GM12891 (cell line): Measurements from ENCODE around the gene ZSWIM2. TPM values are rescaled to one million over a fixed set of nuclear protein-coding genes. Genes with fewer than 3 reads are reported as not detected.
"Not testable (repeated sequence)": the region's sequence is repeated elsewhere in the genome, so short reads cannot be mapped to it uniquely, and the experiment has no call there.

ENCODE experiments used
- DNase-seq: peaks from one replicate; pipeline ENCODE4 v3.0.0; 2011; ENCODE audit warnings: low spot score; ENCODE audit not compliant: insufficient read length
- FAIRE-seq: peaks from 2 replicates; lab custom pipeline; 2011; peaks lifted over from hg19 to GRCh38; lab: Jason Lieb, UNC
- PAX5 ChIP-seq: IDR thresholded peaks from 2 replicates; pipeline ENCODE4 v1.6.1; 2011; ENCODE audit warnings: low read length, moderate library complexity, mild to moderate bottlenecking; ENCODE audit not compliant: insufficient read depth, severe bottlenecking
- POLR2A ChIP-seq: IDR thresholded peaks from 2 replicates; pipeline ENCODE4 v1.6.1; 2011; ENCODE audit warnings: low read depth, low read length, control low read depth
- POLR2AphosphoS5 ChIP-seq: IDR thresholded peaks from 2 replicates; pipeline ENCODE4 v1.6.1; 2011; ENCODE audit warnings: low read depth, low read length, control low read depth
- POU2F2 ChIP-seq: IDR thresholded peaks from 2 replicates; pipeline ENCODE4 v1.6.1; 2011; ENCODE audit warnings: low read depth, mild to moderate bottlenecking, control low read depth, low read length, moderate library complexity
- SPI1 ChIP-seq: IDR thresholded peaks from 2 replicates; pipeline ENCODE4 v1.6.1; 2011; ENCODE audit warnings: low read depth, low read length, control low read depth
- TAF1 ChIP-seq: IDR thresholded peaks from 2 replicates; pipeline ENCODE4 v1.6.1; 2011; ENCODE audit warnings: low read depth, low read length, control low read depth
- polyA plus RNA-seq: library from polyadenylated mRNA; unstranded; fragments of >200 nt; gene quantifications from one replicate; pipeline ENCODE4 v1.2.1, GENCODE V29; 2012; ENCODE audit warnings: low read depth, missing spikeins, inconsistent platforms; ENCODE audit not compliant: missing spikeins

ZSWIM2 gene
- not detected for polyA plus RNA-seq

GRCh38 chr2:186848873-186849578 is at the start of gene ZSWIM2:
Gene ZSWIM2 (minus strand): TSS chr2:186849170. CDS start chr2:186849130, 40 bp downstream.
- TF ChIP-seq POLR2A (no peak), POU2F2 (no peak), PAX5 (no peak), SPI1 (no peak), POLR2AphosphoS5 (no peak), TAF1 (no peak)
- FAIRE-seq (no peak), DNase-seq (peak; percentile 7)

- not testable (repeated sequence) for DNase-seq, FAIRE-seq
These were observed 47.2 kb upstream of the ZSWIM2 start for GRCh38 chr2:186896220-186896619.

- DNase-seq, result no peak
- no peak for FAIRE-seq
- no peak for TF ChIP-seq POU2F2
- no peak for TF ChIP-seq TAF1
- TF ChIP-seq SPI1, result no peak
- no peak for TF ChIP-seq PAX5
- no peak for TF ChIP-seq POLR2AphosphoS5
These were observed 46.5 kb upstream of the ZSWIM2 start for GRCh38 chr2:186895451-186895850.

- DNase-seq, result no peak
- no peak for FAIRE-seq
- TF ChIP-seq TAF1 (no peak), POU2F2 (no peak), PAX5 (no peak), SPI1 (no peak), POLR2AphosphoS5 (no peak), POLR2A (no peak)
These were observed 45.5 kb upstream of the ZSWIM2 start for GRCh38 chr2:186894478-186894877.

- FAIRE-seq (no peak), DNase-seq (no peak)
- no peak for TF ChIP-seq SPI1
- no peak for TF ChIP-seq POU2F2
- no peak for TF ChIP-seq POLR2AphosphoS5
- TF ChIP-seq POLR2A, result no peak
- TF ChIP-seq TAF1, result no peak
- TF ChIP-seq PAX5, result no peak
These were observed 43.9 kb upstream of the ZSWIM2 start for GRCh38 chr2:186892821-186893220.

GRCh38 chr2:186891185-186891621 is 42.2 kb upstream of the ZSWIM2 start:
- TF ChIP-seq POU2F2, result no peak
- no peak for TF ChIP-seq SPI1
- no peak for TF ChIP-seq POLR2AphosphoS5
- no peak for TF ChIP-seq PAX5
- no peak for TF ChIP-seq POLR2A
- TF ChIP-seq TAF1, result no peak
- no peak for DNase-seq
- FAIRE-seq, result no peak

- TF ChIP-seq POLR2A, result no peak
- TF ChIP-seq POU2F2, result no peak
- no peak for TF ChIP-seq PAX5
- no peak for TF ChIP-seq TAF1
- no peak for TF ChIP-seq SPI1
- TF ChIP-seq POLR2AphosphoS5, result no peak
- FAIRE-seq (no peak), DNase-seq (no peak)
These were observed 40.3 kb upstream of the ZSWIM2 start for GRCh38 chr2:186889101-186889879.

GRCh38 chr2:186887107-186888090 is 38.4 kb upstream of the ZSWIM2 start:
- TF ChIP-seq TAF1 (no peak), POLR2A (no peak), PAX5 (no peak), POU2F2 (no peak), SPI1 (no peak), POLR2AphosphoS5 (no peak)
- FAIRE-seq (no peak), DNase-seq (no peak)

GRCh38 chr2:186884587-186884986 is 35.6 kb upstream of the ZSWIM2 start:
- no peak for TF ChIP-seq POU2F2
- FAIRE-seq (no peak), DNase-seq (no peak)
